Glutamatergic neuron (in vitro differentiated cells): ENCODE data around the gene NUMB. TPM values are rescaled to one million over a fixed set of nuclear protein-coding genes. Genes with fewer than 3 reads are reported as not detected.

Experiments used
- DNase-seq: peaks from one replicate; pipeline ENCODE4 v3.0.0; 2022
- H3K27ac Mint-ChIP-seq: one replicate; pipeline ENCODE4 v1.8.0; 2020; ENCODE audit warnings: mild to moderate bottlenecking, mixed read lengths, inconsistent platforms; ENCODE audit not compliant: unreplicated experiment
- H3K27me3 Mint-ChIP-seq: one replicate; pipeline ENCODE4 v1.8.0; 2020; ENCODE audit warnings: mild to moderate bottlenecking, moderate library complexity, mixed read lengths, inconsistent platforms; ENCODE audit not compliant: unreplicated experiment
- H3K36me3 Mint-ChIP-seq: one replicate; pipeline ENCODE4 v1.8.0; 2020; ENCODE audit warnings: mild to moderate bottlenecking, mixed read lengths, inconsistent platforms; ENCODE audit not compliant: unreplicated experiment
- H3K4me1 Mint-ChIP-seq: one replicate; pipeline ENCODE4 v1.8.0; 2020; ENCODE audit warnings: mild to moderate bottlenecking, low read depth, mixed read lengths, inconsistent platforms; ENCODE audit not compliant: unreplicated experiment
- H3K4me3 Mint-ChIP-seq: one replicate; pipeline ENCODE4 v1.8.0; 2020; ENCODE audit warnings: mild to moderate bottlenecking, mixed read lengths, inconsistent platforms; ENCODE audit not compliant: unreplicated experiment
- H3K9me3 Mint-ChIP-seq: one replicate; pipeline ENCODE4 v1.8.0; 2020; ENCODE audit warnings: mild to moderate bottlenecking, moderate library complexity, mixed read lengths, inconsistent platforms; ENCODE audit not compliant: unreplicated experiment
- total RNA-seq: library from RNA; stranded (reverse); fragmentation: NEBNext Ultra II Directional; extraction: Animal tissue kit (Norgen Biotek cat#: 25700); gene quantifications from one replicate; pipeline ENCODE4 v1.2.1, GENCODE V29; 2021; ENCODE audit not compliant: unreplicated experiment
- TF ChIP-seq, protein P1 (sequence below): fragments of 200-600 bp; sonication (generic); IDR thresholded peaks from one replicate; pipeline ENCODE4 v1.5.0; 2021; ENCODE audit not compliant: partially characterized antibody, unreplicated experiment

The NUMB gene
- total RNA-seq, 1 donor from 2014 or later = 48.0 TPM

DNA sequence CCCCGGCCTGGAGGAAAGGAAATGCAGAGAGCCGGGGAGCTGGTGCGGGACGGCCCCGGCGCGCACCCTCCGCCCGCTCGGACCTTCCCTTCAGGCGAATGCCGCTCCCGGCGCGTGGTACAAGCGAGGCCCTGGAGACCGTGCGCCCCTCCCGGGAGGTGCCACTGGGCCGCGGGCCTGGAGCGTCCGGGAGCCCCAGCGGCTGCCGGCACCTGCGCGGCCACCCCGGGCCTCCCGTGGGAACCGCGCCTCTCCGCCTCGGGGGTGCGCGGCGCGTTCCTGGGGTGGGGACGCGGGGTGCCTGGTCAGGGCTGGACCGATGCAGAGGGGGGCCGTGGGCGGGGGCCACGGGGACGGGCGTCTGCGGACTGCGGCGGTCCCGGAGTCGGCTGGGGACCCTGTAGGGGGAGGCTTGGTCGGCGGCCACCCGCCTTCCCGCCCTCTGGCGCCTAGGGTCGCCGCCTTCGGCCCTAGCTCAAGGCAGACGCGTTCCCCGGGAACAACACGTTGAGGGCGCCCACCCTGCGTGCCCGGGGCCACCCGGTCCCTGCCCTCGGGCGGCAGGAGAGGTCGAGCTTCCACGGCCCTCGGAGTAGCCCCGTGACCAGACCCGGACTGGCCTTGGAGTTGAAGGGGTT is 220.4 kb downstream of the NUMB start:
- H3K27me3 Mint-ChIP-seq = peaks cover 22% of the 10 kb centered on the region
- H3K4me3 Mint-ChIP-seq = peak overlapping the region; percentile 49
- no peak for DNase-seq
- H3K9me3 Mint-ChIP-seq = peaks cover 2% of the 10 kb centered on the region
- peaks cover 19% of the 10 kb centered on the region for H3K4me1 Mint-ChIP-seq
- TF ChIP-seq, protein P1, sequence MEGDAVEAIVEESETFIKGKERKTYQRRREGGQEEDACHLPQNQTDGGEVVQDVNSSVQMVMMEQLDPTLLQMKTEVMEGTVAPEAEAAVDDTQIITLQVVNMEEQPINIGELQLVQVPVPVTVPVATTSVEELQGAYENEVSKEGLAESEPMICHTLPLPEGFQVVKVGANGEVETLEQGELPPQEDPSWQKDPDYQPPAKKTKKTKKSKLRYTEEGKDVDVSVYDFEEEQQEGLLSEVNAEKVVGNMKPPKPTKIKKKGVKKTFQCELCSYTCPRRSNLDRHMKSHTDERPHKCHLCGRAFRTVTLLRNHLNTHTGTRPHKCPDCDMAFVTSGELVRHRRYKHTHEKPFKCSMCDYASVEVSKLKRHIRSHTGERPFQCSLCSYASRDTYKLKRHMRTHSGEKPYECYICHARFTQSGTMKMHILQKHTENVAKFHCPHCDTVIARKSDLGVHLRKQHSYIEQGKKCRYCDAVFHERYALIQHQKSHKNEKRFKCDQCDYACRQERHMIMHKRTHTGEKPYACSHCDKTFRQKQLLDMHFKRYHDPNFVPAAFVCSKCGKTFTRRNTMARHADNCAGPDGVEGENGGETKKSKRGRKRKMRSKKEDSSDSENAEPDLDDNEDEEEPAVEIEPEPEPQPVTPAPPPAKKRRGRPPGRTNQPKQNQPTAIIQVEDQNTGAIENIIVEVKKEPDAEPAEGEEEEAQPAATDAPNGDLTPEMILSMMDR = no peak
- no peak overlapping the region for H3K27ac Mint-ChIP-seq
- H3K36me3 Mint-ChIP-seq = peaks cover 7% of the 10 kb centered on the region

DNA sequence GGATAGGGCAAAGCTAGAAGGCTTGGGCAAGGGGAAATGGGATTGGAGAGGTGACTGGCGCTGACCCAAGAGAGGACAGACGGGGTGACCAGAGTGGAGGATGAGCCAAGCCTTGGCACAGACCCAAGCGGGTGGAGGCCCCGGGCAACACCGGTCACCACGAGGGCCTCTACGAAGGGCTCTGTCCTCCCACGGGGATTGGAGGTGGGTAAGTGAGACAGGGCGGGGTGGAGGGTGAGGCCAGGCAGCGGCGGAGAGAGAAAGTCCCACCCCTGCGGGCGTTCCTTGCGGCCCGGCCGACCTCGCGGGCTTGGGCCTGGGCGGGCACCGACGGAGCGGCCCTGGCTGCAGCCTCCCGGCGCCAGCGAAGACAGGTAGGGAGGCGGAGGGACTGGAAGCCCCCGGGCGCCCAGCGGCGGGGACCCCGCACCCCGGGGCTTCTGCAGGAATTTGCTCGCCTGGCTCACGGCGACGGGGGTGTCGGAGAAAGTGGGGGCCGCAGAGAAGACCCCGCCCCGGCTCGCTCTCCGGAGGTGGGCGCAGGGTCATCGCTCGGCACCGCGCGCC is 221.0 kb downstream of the NUMB start, which contains the start of gene PAPLN:
Gene PAPLN (plus strand): TSS at position 288 of the 567 bp plus-strand sequence. CDS start 2,273 bp downstream, outside the sequence.
- Mint-ChIP-seq H3K4me3 (peak within 1 kb of the TSS; percentile 83), H3K36me3 (peaks cover 7% of the 10 kb centered on the region), H3K27ac (no peak within 1 kb of the TSS), H3K27me3 (peaks cover 22% of the 10 kb centered on the region), H3K4me1 (peaks cover 19% of the 10 kb centered on the region), H3K9me3 (peaks cover 2% of the 10 kb centered on the region)
- DNase-seq = no peak
- TF ChIP-seq, protein P1 = no peak

DNA sequence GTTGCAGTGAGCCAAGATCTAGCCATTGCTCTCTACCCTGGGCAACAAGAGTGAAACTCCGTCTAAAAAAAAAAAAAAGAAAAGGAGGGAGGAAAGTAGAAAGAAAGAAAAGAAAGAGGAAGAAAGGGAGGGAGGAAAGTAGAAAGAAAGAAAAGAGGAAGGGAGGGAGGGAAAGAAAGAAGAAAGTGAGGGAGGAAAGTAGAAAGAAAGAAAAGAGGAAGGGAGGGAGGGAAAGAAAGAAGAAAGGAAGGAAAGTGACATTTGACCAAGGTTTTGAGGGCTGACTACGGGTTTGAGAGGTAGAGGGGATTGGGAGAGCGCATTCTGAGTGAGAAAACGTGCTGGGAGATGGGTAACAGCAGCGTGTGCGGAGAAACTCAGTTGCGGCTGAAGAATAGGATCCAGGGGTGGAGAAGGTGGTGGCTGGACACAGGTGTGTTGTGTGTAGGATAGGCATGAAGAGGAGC is 221.6 kb downstream of the NUMB start:
- peaks cover 7% of the 10 kb centered on the region for H3K36me3 Mint-ChIP-seq
- peak overlapping the region; percentile 83 for H3K4me3 Mint-ChIP-seq
- H3K4me1 Mint-ChIP-seq = peaks cover 19% of the 10 kb centered on the region
- peaks cover 22% of the 10 kb centered on the region for H3K27me3 Mint-ChIP-seq
- TF ChIP-seq, protein P1 = no peak
- DNase-seq = no peak
- H3K27ac Mint-ChIP-seq = no peak overlapping the region
- H3K9me3 Mint-ChIP-seq = peaks cover 2% of the 10 kb centered on the region

DNA sequence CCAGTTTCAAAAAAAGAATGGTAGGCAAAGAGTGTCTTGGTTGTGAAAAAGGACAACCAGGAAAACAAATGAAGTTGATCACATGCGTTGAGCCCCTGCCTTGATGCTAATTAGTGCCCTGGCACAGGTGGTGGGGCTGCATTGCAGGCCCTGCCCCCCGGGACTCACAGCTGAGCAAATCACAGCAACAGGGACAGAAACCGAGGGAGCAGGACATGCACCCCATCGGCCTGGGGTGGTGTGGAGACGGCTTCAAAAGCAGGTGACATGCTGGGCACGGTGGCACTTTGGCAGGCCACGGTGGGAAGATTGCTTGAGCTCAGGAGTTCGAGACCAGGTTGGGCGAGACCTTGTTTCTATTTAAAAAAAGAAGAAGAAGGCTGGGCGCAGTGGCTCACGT is 222.2 kb downstream of the NUMB start:
- H3K36me3 Mint-ChIP-seq = peaks cover 7% of the 10 kb centered on the region
- no peak for DNase-seq
- TF ChIP-seq, protein P1 = no peak
- H3K27ac Mint-ChIP-seq = peak overlapping the region; percentile 65
- peaks cover 24% of the 10 kb centered on the region for H3K27me3 Mint-ChIP-seq
- H3K4me3 Mint-ChIP-seq = peak overlapping the region; percentile 35
- H3K4me1 Mint-ChIP-seq = peaks cover 18% of the 10 kb centered on the region
- H3K9me3 Mint-ChIP-seq = peaks cover 2% of the 10 kb centered on the region
